ENCODE data around the gene NRDC.

DNA sequence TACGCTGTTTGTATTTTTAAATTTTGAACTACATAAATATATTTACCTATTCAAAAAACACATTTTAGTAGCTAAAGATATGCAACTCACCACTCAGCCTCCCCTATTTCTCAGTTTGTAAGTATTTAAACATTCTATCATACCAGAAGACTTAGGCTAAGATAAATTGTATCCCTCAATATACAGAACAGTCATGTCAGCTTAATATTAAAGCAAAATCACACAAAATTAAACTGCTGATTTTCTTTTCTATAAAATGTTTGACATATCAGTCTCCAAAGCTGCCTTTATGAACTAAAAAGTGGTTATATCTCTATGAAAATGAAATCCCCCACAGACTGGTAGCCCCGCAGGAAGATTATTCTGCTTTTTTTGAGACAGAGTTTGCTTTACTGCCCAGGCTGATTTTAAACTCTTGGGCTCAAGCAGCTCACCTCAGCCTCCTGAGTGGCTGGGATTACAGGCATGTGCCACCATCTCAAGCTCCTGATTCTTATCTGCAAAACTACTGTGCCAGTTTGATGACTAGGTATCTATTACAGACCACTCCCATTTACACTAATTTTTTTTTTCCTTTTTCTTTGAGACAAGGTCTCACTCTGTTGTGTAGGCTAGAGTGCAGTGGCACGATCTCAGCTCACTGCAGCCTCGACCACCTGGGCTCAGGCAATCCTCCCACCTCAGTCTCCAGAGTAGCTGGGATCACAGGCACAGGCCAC, 37.6 kb downstream of the NRDC start:
- no peak for TF ChIP-seq POLR2AphosphoS2 (IDR thresholded peaks at IDR 0.05; ENCODE audit: low read length)
- TF ChIP-seq, protein P1, sequence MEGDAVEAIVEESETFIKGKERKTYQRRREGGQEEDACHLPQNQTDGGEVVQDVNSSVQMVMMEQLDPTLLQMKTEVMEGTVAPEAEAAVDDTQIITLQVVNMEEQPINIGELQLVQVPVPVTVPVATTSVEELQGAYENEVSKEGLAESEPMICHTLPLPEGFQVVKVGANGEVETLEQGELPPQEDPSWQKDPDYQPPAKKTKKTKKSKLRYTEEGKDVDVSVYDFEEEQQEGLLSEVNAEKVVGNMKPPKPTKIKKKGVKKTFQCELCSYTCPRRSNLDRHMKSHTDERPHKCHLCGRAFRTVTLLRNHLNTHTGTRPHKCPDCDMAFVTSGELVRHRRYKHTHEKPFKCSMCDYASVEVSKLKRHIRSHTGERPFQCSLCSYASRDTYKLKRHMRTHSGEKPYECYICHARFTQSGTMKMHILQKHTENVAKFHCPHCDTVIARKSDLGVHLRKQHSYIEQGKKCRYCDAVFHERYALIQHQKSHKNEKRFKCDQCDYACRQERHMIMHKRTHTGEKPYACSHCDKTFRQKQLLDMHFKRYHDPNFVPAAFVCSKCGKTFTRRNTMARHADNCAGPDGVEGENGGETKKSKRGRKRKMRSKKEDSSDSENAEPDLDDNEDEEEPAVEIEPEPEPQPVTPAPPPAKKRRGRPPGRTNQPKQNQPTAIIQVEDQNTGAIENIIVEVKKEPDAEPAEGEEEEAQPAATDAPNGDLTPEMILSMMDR (IDR thresholded peaks at IDR 0.05 in 2 of 3, conservative IDR thresholded peaks at IDR 0.05 in 1 of 3; ENCODE audit: insufficient read depth in 2 of 3, low read depth in 1 of 3, low read length in 3 of 3): no peak
- no peak for TF ChIP-seq ZNF76 (CRISPR knock-in tag; IDR thresholded peaks at IDR 0.05; ENCODE audit: borderline replicate concordance)
